ENCODE measurements around the gene PLXDC1. TPM values are rescaled to one million over a fixed set of nuclear protein-coding genes. Genes with fewer than 3 reads are reported as not detected.

The PLXDC1 gene
- total and polyA plus RNA-seq, 12 donors = 7.3 to 21.3 (median 11.2) TPM

DNA sequence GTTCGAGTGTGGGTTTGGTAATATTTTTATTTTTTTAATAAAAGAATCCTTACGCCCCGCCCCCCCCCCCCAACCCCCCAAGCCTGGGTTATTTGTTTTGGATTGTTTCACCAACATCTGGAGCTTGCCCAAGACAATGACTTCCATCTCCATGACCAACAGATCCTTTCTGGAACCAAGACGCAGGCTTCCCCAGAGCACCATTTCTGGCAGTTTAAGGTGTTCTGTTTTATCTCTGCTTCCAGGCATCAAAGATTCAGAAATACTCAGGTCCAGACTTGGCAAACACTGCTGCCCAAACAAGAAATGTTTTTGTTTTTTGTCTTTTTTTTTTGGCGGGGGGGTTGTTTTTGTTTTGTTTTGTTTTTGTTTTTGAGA lies 56.1 kb downstream of the PLXDC1 start:
- TF ChIP-seq CTCF (IDR thresholded peaks at IDR 0.05) = no peak
- intact Hi-C loops (cut with DNase I) = loop anchor here in 2 of 10 donors (5.0 to 10.0 kb wide), 2 partner anchors 50 to 57 kb away; partner anchors contain the start of gene PLXDC1 (in 1 of the 2)
- H3K36me3 ChIP-seq = peaks cover 0 to 2% (median 0%) of the 10 kb centered on the region in 9 donors
- no peaks in the 10 kb centered on the region for H3K27me3 ChIP-seq
- peak overlapping the region in 9 of 10 donors; percentile 54 to 88 (median 70) for H3K27ac ChIP-seq
- H3K4me1 ChIP-seq = peaks cover 9 to 93% (median 59%) of the 10 kb centered on the region in 9 donors
- no peak overlapping the region for H3K4me3 ChIP-seq
- H3K9me3 ChIP-seq = peaks cover 0 to 1% (median 0%) of the 10 kb centered on the region in 11 donors
- WGBS, 2 donors = 37 to 47% methylated on average over 5 of the region's 5 CpGs
- DNase-seq (peak in 1 of 2 donors; percentile 48), ATAC-seq (peak in 1 of 8 donors; percentile 18)

- DNase-seq (no peak), ATAC-seq (peak in 6 of 8 donors; percentile 3 to 35 (median 7))
- intact Hi-C loops (cut with DNase I) = loop anchor here in 2 of 10 donors (5.0 to 10.0 kb wide), 2 partner anchors 50 to 58 kb away; partner anchors contain the start of gene PLXDC1 (in 1 of the 2)
- no peak for TF ChIP-seq CTCF (IDR thresholded peaks at IDR 0.05)
- H3K27ac ChIP-seq = peak overlapping the region in 9 of 10 donors; percentile 4 to 88 (median 63)
- no peak overlapping the region for H3K4me3 ChIP-seq
- peaks cover 8 to 92% (median 53%) of the 10 kb centered on the region in 9 donors for H3K4me1 ChIP-seq
- H3K27me3 ChIP-seq = no peaks in the 10 kb centered on the region
- peaks cover 0 to 3% (median 0%) of the 10 kb centered on the region in 9 donors for H3K36me3 ChIP-seq
- no peaks in the 10 kb centered on the region for H3K9me3 ChIP-seq
- WGBS, 2 donors = 55 to 65% methylated on average over 8 of the region's 8 CpGs
Measured at GRCh38 chr17:39094607-39095308, 56.7 kb downstream of the PLXDC1 start.

GRCh38 chr17:39092692-39093230 lies 58.7 kb downstream of the PLXDC1 start:
- Histone ChIP-seq H3K4me3 (no peak overlapping the region), H3K36me3 (peaks cover 0 to 5% (median 0%) of the 10 kb centered on the region in 9 donors), H3K9me3 (no peaks in the 10 kb centered on the region), H3K4me1 (peaks cover 4 to 76% (median 36%) of the 10 kb centered on the region in 9 donors), H3K27me3 (no peaks in the 10 kb centered on the region), H3K27ac (peak overlapping the region in 4 of 10 donors; percentile 25 to 75 (median 51))
- WGBS, 2 donors = 71 to 82% methylated on average over 6 of the region's 6 CpGs
- DNase-seq = no peak
- intact Hi-C loops (cut with DNase I) = loop anchor here in 1 of 10 donors (10.0 kb wide), 1 partner anchor 52 kb away; no protein-coding TSS in a partner anchor
- ATAC-seq = no peak
- TF ChIP-seq CTCF (IDR thresholded peaks at IDR 0.05) = no peak

- no peak for TF ChIP-seq CTCF (IDR thresholded peaks at IDR 0.05)
- peak in 3 of 8 donors; percentile 17 to 40 (median 27) for ATAC-seq
- intact Hi-C loops (cut with DNase I) = loop anchor here in 1 of 10 donors (10.0 kb wide), 1 partner anchor 54 kb away; no protein-coding TSS in a partner anchor
- Histone ChIP-seq H3K4me3 (no peak overlapping the region), H3K4me1 (peaks cover 4 to 63% (median 19%) of the 10 kb centered on the region in 9 donors), H3K9me3 (no peaks in the 10 kb centered on the region), H3K27me3 (no peaks in the 10 kb centered on the region), H3K36me3 (peaks cover 0 to 15% (median 0%) of the 10 kb centered on the region in 9 donors), H3K27ac (peak overlapping the region in 5 of 10 donors; percentile 13 to 56 (median 25))
- WGBS, 2 donors = 59 to 67% methylated on average over 15 of the region's 15 CpGs
- DNase-seq = no peak
Measured at GRCh38 chr17:39090908-39091665, 60.4 kb downstream of the PLXDC1 start.
